ENCODE results near the gene SLC9A6.

The SLC9A6 gene

DNA sequence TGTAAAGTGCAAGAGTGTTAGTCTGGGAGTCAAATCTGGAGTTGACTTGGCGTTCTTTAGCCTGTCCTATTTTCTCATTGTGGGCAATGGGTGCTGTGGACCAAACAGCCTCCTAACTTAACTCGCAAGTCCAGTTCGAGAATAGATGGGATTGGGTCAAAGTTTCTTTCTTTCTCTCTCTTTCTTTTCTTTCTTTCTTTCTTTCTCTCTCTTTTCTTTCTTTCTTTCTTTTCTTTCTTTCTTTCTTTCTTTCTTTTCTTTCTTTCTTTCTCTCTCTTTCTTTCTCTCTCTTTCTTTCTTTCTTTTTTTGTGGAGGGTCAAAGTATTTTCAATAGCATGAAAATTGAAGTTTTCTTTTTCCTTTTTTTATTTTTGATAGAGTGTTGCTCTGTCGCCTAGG, 3.0 kb downstream of the SLC9A6 start:
- H3K9me3 ChIP-seq (ENCODE audit: insufficient read depth, low read length, severe bottlenecking), result no peaks in the 10 kb centered on the region
- H2AFZ ChIP-seq (ENCODE audit: low read depth, low read length), result no peak overlapping the region
- H3K27me3 ChIP-seq (ENCODE audit: insufficient read depth, low read length, poor library complexity), result no peaks in the 10 kb centered on the region
- peaks cover 35% of the 10 kb centered on the region for H3K4me1 ChIP-seq (ENCODE audit: insufficient read depth, low read length)
- no peaks in the 10 kb centered on the region for H4K20me1 ChIP-seq (ENCODE audit: insufficient read depth, low read length)
- no peak for TF ChIP-seq EZH2 (IDR thresholded peaks at IDR 0.05; ENCODE audit: borderline replicate concordance, low read depth, low read length, severe bottlenecking)
- no peak for TF ChIP-seq CTCF (IDR thresholded peaks at IDR 0.05; ENCODE audit: borderline replicate concordance, extremely low read depth, low read length, poor library complexity, severe bottlenecking)
- no peak overlapping the region for H3K4me2 ChIP-seq (ENCODE audit: insufficient read depth, low read length)
- H3K27ac ChIP-seq (ENCODE audit: low read length), result no peak overlapping the region
- no peak overlapping the region for H3K9ac ChIP-seq (ENCODE audit: low read depth, low read length)
- H3K36me3 ChIP-seq (ENCODE audit: insufficient read depth, low read length), result no peaks in the 10 kb centered on the region; the same call in 1 of the 2 replicates
- no peak overlapping the region for H3K4me3 ChIP-seq (ENCODE audit: low read depth in 1 of 2, low read length in 2 of 2)
- DNase-seq (no peak), ATAC-seq (ENCODE audit: insufficient read depth, low read depth) (no peak)
- H3K79me2 ChIP-seq (ENCODE audit: insufficient read depth, low read length), result peaks cover 46% of the 10 kb centered on the region

GRCh38 chrX:136015016-136015415, 29.8 kb downstream of the SLC9A6 start:
- Histone ChIP-seq H3K4me2 (ENCODE audit: insufficient read depth, low read length) (no peak overlapping the region), H2AFZ (ENCODE audit: low read depth, low read length) (no peak overlapping the region), H3K4me1 (ENCODE audit: insufficient read depth, low read length) (no peaks in the 10 kb centered on the region), H3K9me3 (ENCODE audit: insufficient read depth, low read length, severe bottlenecking) (no peaks in the 10 kb centered on the region), H3K27ac (ENCODE audit: low read length) (no peak overlapping the region), H3K4me3 (ENCODE audit: low read depth in 1 of 2, low read length in 2 of 2) (no peak overlapping the region), H3K79me2 (ENCODE audit: insufficient read depth, low read length) (no peaks in the 10 kb centered on the region), H3K36me3 (ENCODE audit: insufficient read depth, low read length) (peaks cover 31% of the 10 kb centered on the region), H4K20me1 (ENCODE audit: insufficient read depth, low read length) (no peaks in the 10 kb centered on the region), H3K27me3 (ENCODE audit: insufficient read depth, low read length, poor library complexity) (no peaks in the 10 kb centered on the region), H3K9ac (ENCODE audit: low read depth, low read length) (no peak overlapping the region)
- TF ChIP-seq EZH2 (IDR thresholded peaks at IDR 0.05; ENCODE audit: borderline replicate concordance, low read depth, low read length, severe bottlenecking) (no peak), CTCF (IDR thresholded peaks at IDR 0.05; ENCODE audit: borderline replicate concordance, extremely low read depth, low read length, poor library complexity, severe bottlenecking) (no peak)
- no peak for ATAC-seq (ENCODE audit: insufficient read depth, low read depth)
- DNase-seq, result no peak

- DNase-seq (no peak), ATAC-seq (ENCODE audit: insufficient read depth, low read depth) (no peak)
- Histone ChIP-seq H4K20me1 (ENCODE audit: insufficient read depth, low read length) (no peaks in the 10 kb centered on the region), H2AFZ (ENCODE audit: low read depth, low read length) (no peak overlapping the region), H3K27ac (ENCODE audit: low read length) (no peak overlapping the region), H3K9ac (ENCODE audit: low read depth, low read length) (no peak overlapping the region), H3K4me2 (ENCODE audit: insufficient read depth, low read length) (no peak overlapping the region), H3K79me2 (ENCODE audit: insufficient read depth, low read length) (no peaks in the 10 kb centered on the region), H3K9me3 (ENCODE audit: insufficient read depth, low read length, severe bottlenecking) (no peaks in the 10 kb centered on the region), H3K4me1 (ENCODE audit: insufficient read depth, low read length) (no peaks in the 10 kb centered on the region), H3K4me3 (ENCODE audit: low read depth in 1 of 2, low read length in 2 of 2) (no peak overlapping the region), H3K27me3 (ENCODE audit: insufficient read depth, low read length, poor library complexity) (no peaks in the 10 kb centered on the region), H3K36me3 (ENCODE audit: insufficient read depth, low read length) (peaks cover 28% of the 10 kb centered on the region)
- TF ChIP-seq CTCF (IDR thresholded peaks at IDR 0.05; ENCODE audit: borderline replicate concordance, extremely low read depth, low read length, poor library complexity, severe bottlenecking) (no peak), EZH2 (IDR thresholded peaks at IDR 0.05; ENCODE audit: borderline replicate concordance, low read depth, low read length, severe bottlenecking) (no peak)
Observed at GRCh38 chrX:136016881-136017280, 31.6 kb downstream of the SLC9A6 start.

GRCh38 chrX:136019226-136019625, 34.0 kb downstream of the SLC9A6 start:
- TF ChIP-seq CTCF (IDR thresholded peaks at IDR 0.05; ENCODE audit: borderline replicate concordance, extremely low read depth, low read length, poor library complexity, severe bottlenecking) (no peak), EZH2 (IDR thresholded peaks at IDR 0.05; ENCODE audit: borderline replicate concordance, low read depth, low read length, severe bottlenecking) (no peak)
- Histone ChIP-seq H4K20me1 (ENCODE audit: insufficient read depth, low read length) (no peaks in the 10 kb centered on the region), H3K79me2 (ENCODE audit: insufficient read depth, low read length) (no peaks in the 10 kb centered on the region), H2AFZ (ENCODE audit: low read depth, low read length) (no peak overlapping the region), H3K27me3 (ENCODE audit: insufficient read depth, low read length, poor library complexity) (no peaks in the 10 kb centered on the region), H3K36me3 (ENCODE audit: insufficient read depth, low read length) (peaks cover 21% of the 10 kb centered on the region; the same call in 1 of the 2 replicates), H3K4me1 (ENCODE audit: insufficient read depth, low read length) (no peaks in the 10 kb centered on the region), H3K4me2 (ENCODE audit: insufficient read depth, low read length) (no peak overlapping the region), H3K4me3 (ENCODE audit: low read depth in 1 of 2, low read length in 2 of 2) (no peak overlapping the region), H3K9ac (ENCODE audit: low read depth, low read length) (no peak overlapping the region), H3K9me3 (ENCODE audit: insufficient read depth, low read length, severe bottlenecking) (no peaks in the 10 kb centered on the region), H3K27ac (ENCODE audit: low read length) (no peak overlapping the region)
- no peak for ATAC-seq (ENCODE audit: insufficient read depth, low read depth)
- DNase-seq, result no peak
